Activated B cell treated with CpG ODN at 0.5 μM for 24 hours (primary cell): ENCODE results near the gene ANKRD10. TPM values are rescaled to one million over a fixed set of nuclear protein-coding genes. Genes with fewer than 3 reads are reported as not detected.

Source experiments
- ATAC-seq: fragments of 200-7000 bp; cut with Tn5 transposase; one replicate; pipeline ENCODE4 v1.10.0; 2021; ENCODE audit warnings: low read depth, mild to moderate bottlenecking, moderate library complexity
- CTCF ChIA-PET: fragments of 350-600 bp; sonication (Branson Sonifier 250); formaldehyde crosslinking; loops from one replicate; lab custom pipeline; 2021; ENCODE audit warnings: antibody characterized with exemption; lab: Charles Lee
- POLR2A ChIA-PET: fragments of 350-600 bp; sonication (Branson Sonifier 250); formaldehyde crosslinking; loops from one replicate; lab custom pipeline; 2021; ENCODE audit warnings: antibody characterized with exemption; lab: Charles Lee
- DNase-seq: peaks from one replicate; pipeline ENCODE4 v3.0.0; 2022
- H3K27ac Mint-ChIP-seq: one replicate; pipeline ENCODE4 v1.8.0; 2020; ENCODE audit warnings: mixed read lengths
- H3K27me3 Mint-ChIP-seq: one replicate; pipeline ENCODE4 v1.8.0; 2021; ENCODE audit warnings: mixed read lengths
- H3K36me3 Mint-ChIP-seq: one replicate; pipeline ENCODE4 v1.8.0; 2021; ENCODE audit warnings: low read depth, mixed read lengths
- H3K4me1 Mint-ChIP-seq: one replicate; pipeline ENCODE4 v1.8.0; 2021; ENCODE audit warnings: mixed read lengths
- H3K4me3 Mint-ChIP-seq: one replicate; pipeline ENCODE4 v1.8.0; 2020; ENCODE audit warnings: mild to moderate bottlenecking, mixed read lengths
- H3K9me3 Mint-ChIP-seq: one replicate; pipeline ENCODE4 v1.8.0; 2020; ENCODE audit warnings: mixed read lengths
- CTCF ChIP-seq: fragments of 200-600 bp; IDR thresholded peaks from one replicate; pipeline ENCODE4 v1.8.0; 2022; ENCODE audit warnings: antibody characterized with exemption, mild to moderate bottlenecking
- intact Hi-C: fragments of 100-400 bp; cut with micrococcal nuclease; formaldehyde crosslinking; loops from one replicate; pipeline ENCODE4 v1.15.1; 2024
- total RNA-seq: library from RNA; stranded (reverse); gene quantifications from 2 replicates; pipeline ENCODE4 v1.2.3, GENCODE V29; 2022

The ANKRD10 gene
- total RNA-seq, 1 donor from 2014 or later, result 256 TPM

GRCh38 chr13:110854866-110855265 is 60.0 kb downstream of the ANKRD10 start:
- TF ChIP-seq CTCF, result no peak
- Mint-ChIP-seq H3K36me3 (no peaks in the 10 kb centered on the region), H3K4me3 (no peak overlapping the region), H3K27ac (no peak overlapping the region), H3K4me1 (no peaks in the 10 kb centered on the region), H3K27me3 (peaks cover 12% of the 10 kb centered on the region), H3K9me3 (peaks cover 6% of the 10 kb centered on the region)
- CTCF ChIA-PET, result no interaction called here
- intact Hi-C loops, result no loop called here
- POLR2A ChIA-PET, result no interaction called here
- DNase-seq (no peak), ATAC-seq (no peak)

GRCh38 chr13:110853235-110853721 is 61.6 kb downstream of the ANKRD10 start:
- ChIA-PET POLR2A (no interaction called here), CTCF (no interaction called here)
- Mint-ChIP-seq H3K4me1 (no peaks in the 10 kb centered on the region), H3K9me3 (peaks cover 6% of the 10 kb centered on the region), H3K4me3 (no peak overlapping the region), H3K36me3 (no peaks in the 10 kb centered on the region), H3K27ac (no peak overlapping the region), H3K27me3 (peaks cover 19% of the 10 kb centered on the region)
- intact Hi-C loops, result no loop called here
- ATAC-seq, result no peak
- TF ChIP-seq CTCF, result no peak
- DNase-seq, result no peak

GRCh38 chr13:110850840-110851239 is 64.0 kb downstream of the ANKRD10 start:
- no peak for TF ChIP-seq CTCF
- CTCF ChIA-PET, result no interaction called here
- DNase-seq (no peak), ATAC-seq (no peak)
- H3K9me3 Mint-ChIP-seq, result no peaks in the 10 kb centered on the region
- POLR2A ChIA-PET, result no interaction called here
- intact Hi-C loops, result no loop called here
- H3K4me3 Mint-ChIP-seq, result no peak overlapping the region
- H3K36me3 Mint-ChIP-seq, result no peaks in the 10 kb centered on the region
- no peaks in the 10 kb centered on the region for H3K4me1 Mint-ChIP-seq
- no peak overlapping the region for H3K27ac Mint-ChIP-seq
- H3K27me3 Mint-ChIP-seq, result peaks cover 29% of the 10 kb centered on the region

GRCh38 chr13:110850006-110850405 is 64.9 kb downstream of the ANKRD10 start:
- CTCF ChIA-PET, result no interaction called here
- ATAC-seq, result no peak
- no peaks in the 10 kb centered on the region for H3K4me1 Mint-ChIP-seq

GRCh38 chr13:110845520-110845919 is 69.3 kb downstream of the ANKRD10 start:
- Mint-ChIP-seq H3K4me1 (no peaks in the 10 kb centered on the region), H3K36me3 (no peaks in the 10 kb centered on the region), H3K9me3 (peaks cover 5% of the 10 kb centered on the region), H3K4me3 (no peak overlapping the region), H3K27me3 (peaks cover 50% of the 10 kb centered on the region), H3K27ac (no peak overlapping the region)
- CTCF ChIA-PET, result no interaction called here
- intact Hi-C loops, result no loop called here
- ATAC-seq (no peak), DNase-seq (no peak)
- no peak for TF ChIP-seq CTCF
- POLR2A ChIA-PET, result no interaction called here

More at GRCh38 chr13:110850006-110850405, 64.9 kb downstream of the ANKRD10 start:
- Mint-ChIP-seq H3K4me3 (no peak overlapping the region), H3K27me3 (peaks cover 32% of the 10 kb centered on the region), H3K36me3 (no peaks in the 10 kb centered on the region), H3K27ac (no peak overlapping the region), H3K9me3 (no peaks in the 10 kb centered on the region)
- POLR2A ChIA-PET, result no interaction called here
- intact Hi-C loops, result no loop called here
- TF ChIP-seq CTCF, result no peak
- no peak for DNase-seq
